GM18951 (cell line): Measurements from ENCODE around the gene SEC61A2.

ENCODE experiments used
- POLR2A ChIP-seq: IDR thresholded peaks from 4 replicates; pipeline ENCODE4 v1.6.1; 2011; ENCODE audit warnings: mild to moderate bottlenecking; ENCODE audit not compliant: insufficient read length, insufficient read depth; ENCODE audit errors: extremely low read depth
- in situ Hi-C: fragments of 300-500 bp; cut with MboI; formaldehyde crosslinking; loops from one replicate; pipeline ENCODE4 v1.12.0; 2022; ENCODE audit warnings: low sequenced_read_pairs, mixed read lengths, inconsistent platforms; ENCODE audit not compliant: unreplicated experiment

SEC61A2 gene

GRCh38 chr10:12195603-12196506 is 66.4 kb downstream of the SEC61A2 start, which contains the start of the genes CDC123 and NUDT5:
TSS of gene CDC123 (plus strand) at chr10:12196188. CDS start at chr10:12196246, 58 bp downstream.
TSS of gene NUDT5 (minus strand) at chr10:12195891. CDS start at chr10:12186291, 9,600 bp downstream.
- in situ Hi-C loops: no loop called here
- TF ChIP-seq POLR2A: peak; percentile 67

DNA sequence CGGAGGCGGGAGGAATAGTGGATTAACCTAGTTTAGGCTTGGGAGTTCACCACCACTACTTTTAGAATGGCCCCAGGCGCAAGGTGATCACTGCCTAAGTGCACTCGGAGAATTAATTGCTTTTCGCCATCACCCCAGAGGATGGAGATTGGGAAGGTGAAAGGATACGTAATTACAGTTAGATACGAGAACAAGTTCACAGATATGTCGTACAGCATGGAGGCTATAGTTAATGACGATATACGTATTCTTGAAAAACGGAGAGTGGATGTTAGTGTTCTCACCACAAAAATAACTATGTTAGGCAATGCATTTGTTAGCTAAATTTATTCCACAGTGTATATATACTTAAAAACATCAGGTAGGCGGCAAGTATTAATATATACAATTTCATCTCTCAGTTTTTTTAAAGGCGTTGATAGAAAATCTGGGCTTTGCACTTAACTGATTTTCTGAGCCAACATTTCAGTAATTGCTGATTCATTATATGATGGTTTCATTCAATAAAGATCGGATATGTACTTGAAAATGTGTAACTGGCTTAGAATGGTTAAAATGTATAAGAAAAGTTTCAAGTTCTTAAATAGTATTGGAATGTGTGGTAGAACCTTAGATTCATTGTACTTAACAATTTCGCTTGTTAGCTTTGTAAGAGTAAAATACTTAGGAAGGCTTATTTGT is 67.2 kb downstream of the SEC61A2 start:
- in situ Hi-C loops: no loop called here
- TF ChIP-seq POLR2A: no peak

DNA sequence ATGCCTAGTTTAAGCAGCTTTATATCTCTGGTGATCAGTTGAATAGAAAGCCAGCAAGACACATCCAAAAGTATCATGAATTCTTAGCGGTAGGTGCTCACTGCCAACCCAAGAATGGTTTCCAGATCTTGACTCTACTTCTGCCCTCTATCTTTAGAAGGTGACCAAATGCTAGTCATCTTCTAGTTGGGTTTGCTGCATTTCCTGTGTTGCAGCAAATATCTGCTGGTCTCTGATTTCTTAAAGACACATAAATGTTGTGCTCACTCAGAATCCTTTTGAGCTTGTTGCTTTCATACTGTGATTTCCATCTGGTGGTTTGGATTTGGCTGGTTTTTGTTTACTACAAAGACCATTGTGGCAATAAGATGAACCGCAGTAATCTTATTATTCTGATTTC is 68.7 kb downstream of the SEC61A2 start:
- in situ Hi-C loops: no loop called here
- TF ChIP-seq POLR2A: no peak

DNA sequence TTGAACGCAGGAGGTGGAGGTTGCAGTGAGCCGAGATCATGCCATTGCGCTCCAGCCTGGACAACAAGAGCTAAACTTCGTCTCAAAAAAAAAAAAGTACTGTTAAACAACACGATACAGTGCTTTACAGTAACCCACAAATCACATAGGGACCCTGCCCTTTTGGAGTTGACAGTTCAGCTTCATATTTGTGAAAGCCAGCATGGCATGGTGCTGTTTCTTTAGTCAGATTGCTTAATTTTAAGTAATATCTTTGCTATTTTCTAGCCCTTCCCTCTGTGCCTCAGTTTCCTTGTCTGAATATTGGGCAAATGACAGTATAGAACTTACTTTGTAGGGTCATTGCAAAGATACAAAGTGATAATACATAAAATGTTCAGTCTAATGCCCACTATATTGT is 71.4 kb downstream of the SEC61A2 start:
- TF ChIP-seq POLR2A: no peak
- in situ Hi-C loops: no loop called here

DNA sequence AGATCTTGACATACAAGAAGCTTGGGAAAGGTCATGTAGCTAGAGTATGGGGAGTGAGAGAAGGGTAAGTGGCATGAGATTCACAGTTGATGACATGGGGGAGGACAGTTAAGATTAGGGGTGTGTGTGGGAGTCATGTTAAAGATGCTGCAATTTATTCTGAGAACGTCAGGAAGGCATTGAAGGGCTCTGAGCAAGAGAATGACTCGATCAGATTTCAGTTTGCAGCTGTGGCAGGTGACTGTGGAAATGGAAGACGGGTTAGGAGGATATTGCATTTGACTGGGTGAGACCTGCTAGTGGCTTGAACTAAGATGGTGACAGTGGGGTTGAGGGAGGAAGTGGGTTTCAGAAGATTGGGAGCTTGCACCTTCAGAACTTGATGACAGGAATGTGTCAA is 72.1 kb downstream of the SEC61A2 start:
- in situ Hi-C loops: no loop called here
- no peak for TF ChIP-seq POLR2A

- in situ Hi-C loops: no loop called here
- TF ChIP-seq POLR2A: no peak
Measured at GRCh38 chr10:12202226-12202625, 72.7 kb downstream of the SEC61A2 start.

GRCh38 chr10:12205082-12205481 is 75.6 kb downstream of the SEC61A2 start:
- in situ Hi-C loops: no loop called here
- no peak for TF ChIP-seq POLR2A

- TF ChIP-seq POLR2A: no peak
- in situ Hi-C loops: no loop called here
Measured at GRCh38 chr10:12207114-12207513, 77.6 kb downstream of the SEC61A2 start.

- in situ Hi-C loops: no loop called here
- no peak for TF ChIP-seq POLR2A
Measured at GRCh38 chr10:12208460-12208859, 79.0 kb downstream of the SEC61A2 start.

GRCh38 chr10:12212454-12212853 is 83.0 kb downstream of the SEC61A2 start:
- in situ Hi-C loops: no loop called here
- TF ChIP-seq POLR2A: no peak

DNA sequence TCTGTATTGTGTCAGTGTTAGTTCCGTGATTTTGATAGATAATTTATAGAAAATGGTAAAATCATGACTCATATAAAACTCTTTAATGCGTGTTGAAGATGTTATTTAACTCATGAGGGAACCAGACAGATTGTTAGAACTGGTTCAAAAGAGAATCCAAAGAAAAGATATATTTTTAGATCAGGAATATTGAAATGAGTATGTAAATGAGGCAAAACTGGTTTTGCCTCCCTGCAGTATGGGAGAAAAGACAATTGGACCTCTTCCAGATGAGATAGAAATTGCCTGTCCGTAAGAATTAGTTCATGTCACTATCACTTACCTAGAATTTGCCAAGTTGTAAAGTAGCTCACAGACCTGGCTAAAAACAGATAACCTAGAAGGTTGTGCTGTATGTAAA is 84.1 kb downstream of the SEC61A2 start:
- TF ChIP-seq POLR2A: no peak
- in situ Hi-C loops: no loop called here

DNA sequence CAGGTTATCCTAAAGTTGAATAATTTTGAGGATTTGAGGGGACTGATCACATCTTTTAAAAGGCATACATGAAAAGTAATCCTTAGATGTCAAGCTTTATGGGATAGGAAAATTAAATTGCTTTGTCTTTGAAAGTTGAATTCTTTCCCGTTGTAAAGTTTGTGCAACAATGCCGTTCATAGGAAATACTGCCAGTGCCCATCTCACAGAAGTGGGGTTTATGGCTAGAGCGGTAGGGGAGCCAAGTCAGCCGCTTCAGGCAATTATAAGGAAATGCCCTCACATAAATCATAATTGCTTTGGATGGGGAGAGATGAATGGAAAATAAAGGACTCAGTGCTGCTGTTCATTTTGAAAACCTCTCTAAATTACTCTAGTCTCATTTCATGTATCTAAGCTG is 84.6 kb downstream of the SEC61A2 start:
- no peak for TF ChIP-seq POLR2A
- in situ Hi-C loops: no loop called here

- in situ Hi-C loops: no loop called here
- no peak for TF ChIP-seq POLR2A
Measured at GRCh38 chr10:12214763-12215218, 85.3 kb downstream of the SEC61A2 start.
